ENCODE measurements around the gene HNRNPA3. TPM values are rescaled to one million over a fixed set of nuclear protein-coding genes. Genes with fewer than 3 reads are reported as not detected.
"Not testable (repeated sequence)": the region's sequence is repeated elsewhere in the genome, so short reads cannot be mapped to it uniquely, and the experiment has no call there.

The HNRNPA3 gene
- total RNA-seq, 1 donor from 2014 or later, result 55.1 TPM

- ATAC-seq (peak; percentile 3), DNase-seq (ENCODE audit: low spot score) (no peak)
These were observed 40.4 kb downstream of the HNRNPA3 start for GRCh38 chr2:177252808-177253531.

DNA sequence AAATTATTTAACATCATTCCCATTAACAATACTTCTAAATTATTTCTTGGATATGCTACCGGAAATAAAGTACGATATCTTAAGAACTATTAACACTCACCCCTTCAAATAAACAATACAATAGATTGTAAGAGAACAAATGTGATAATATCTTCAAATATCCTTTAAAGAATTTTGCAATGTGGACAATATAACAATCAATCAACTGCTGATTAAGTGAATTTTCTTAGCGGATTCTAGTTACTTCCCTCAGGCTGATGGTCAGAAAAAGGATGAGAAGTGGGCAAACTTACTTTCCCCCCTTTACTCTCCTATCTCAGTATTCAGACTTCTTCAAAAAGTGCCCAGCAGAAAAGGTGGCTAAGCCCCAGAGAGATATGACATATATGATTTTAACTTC, 41.1 kb downstream of the HNRNPA3 start:
- no peak for DNase-seq (ENCODE audit: low spot score)
- no peak for ATAC-seq

DNA sequence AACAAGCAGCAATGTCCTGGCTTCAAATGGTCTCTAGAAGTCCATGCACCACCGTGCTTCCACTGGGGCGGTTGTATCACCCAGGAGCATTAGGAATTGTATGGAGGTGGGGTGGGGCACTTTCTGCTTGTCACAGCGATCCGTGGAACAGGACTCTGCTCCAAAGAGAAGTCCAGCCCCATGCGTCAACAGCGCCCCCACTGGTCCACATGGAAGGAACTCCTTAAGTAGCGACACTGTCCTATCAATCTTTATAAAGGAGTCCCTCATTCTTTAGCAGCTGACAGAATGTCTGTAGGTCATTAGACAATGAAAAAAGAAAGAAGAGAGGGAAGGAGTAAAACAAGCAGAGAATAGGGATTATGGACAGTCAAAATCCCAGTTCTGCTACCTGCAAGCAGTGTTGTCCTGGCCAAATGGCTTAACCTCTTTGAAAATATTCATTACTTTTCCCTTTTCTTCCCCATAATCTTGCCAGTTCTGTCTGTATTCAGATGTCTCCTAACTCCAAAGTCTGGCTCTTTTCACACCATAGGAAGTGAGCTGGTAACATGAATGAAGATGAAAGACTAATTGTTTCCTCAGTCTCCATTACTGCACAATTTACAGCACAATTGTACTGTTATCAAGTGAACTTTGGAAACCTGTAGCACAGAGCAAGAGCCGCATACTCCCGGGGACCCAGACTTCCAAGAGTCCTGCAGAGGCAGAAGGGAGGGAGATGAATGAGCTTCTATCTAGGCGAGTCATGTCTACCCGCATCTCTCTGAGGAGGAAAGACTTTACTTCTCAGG, 42.0 kb downstream of the HNRNPA3 start:
- no peak for DNase-seq (ENCODE audit: low spot score)
- peak; percentile 7 for ATAC-seq

GRCh38 chr2:177255227-177255601, 42.6 kb downstream of the HNRNPA3 start:
- ATAC-seq, result no peak
- no peak for DNase-seq (ENCODE audit: low spot score)

DNA sequence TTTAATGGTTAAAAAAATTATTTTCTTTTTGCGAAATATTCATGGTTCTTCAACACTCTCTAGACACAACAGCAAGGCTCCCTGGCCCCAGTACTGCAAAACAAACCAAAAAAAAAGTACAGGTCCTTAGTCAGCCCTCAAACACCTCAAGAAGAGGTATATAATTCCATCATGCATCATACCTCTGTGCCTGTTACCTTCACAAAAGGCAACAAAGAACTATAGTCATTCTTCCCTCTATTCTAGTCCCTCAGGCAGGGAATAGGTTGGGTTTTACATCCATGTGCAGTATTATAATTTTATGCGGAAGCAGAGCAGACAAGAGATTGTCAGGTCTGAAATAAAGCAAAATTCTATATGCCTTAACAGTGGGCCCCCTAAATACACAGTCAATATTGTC, 43.4 kb downstream of the HNRNPA3 start:
- ATAC-seq, result no peak

DNA sequence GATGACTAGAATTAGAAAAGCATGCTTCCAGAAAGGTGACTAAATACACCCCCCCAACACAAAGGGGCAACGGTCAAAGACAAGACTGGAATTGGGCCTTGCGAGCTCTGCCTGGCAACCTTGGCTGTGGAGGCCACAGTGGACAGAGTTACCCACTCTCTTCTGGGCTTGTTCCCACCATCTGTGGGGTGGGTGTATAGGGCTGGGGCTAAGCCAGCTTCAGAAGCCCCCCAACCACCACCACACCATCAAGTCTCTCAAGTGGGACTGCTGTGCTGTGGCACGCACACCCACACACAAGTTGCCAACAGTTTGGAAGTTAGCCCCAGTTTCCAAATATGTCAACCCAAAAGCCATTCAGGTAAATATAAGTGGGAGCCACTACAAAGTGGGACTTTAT, 44.1 kb downstream of the HNRNPA3 start:
- peak; percentile 44 for ATAC-seq
- DNase-seq (ENCODE audit: low spot score), result no peak

More for the DNA sequence above, 43.4 kb downstream of the HNRNPA3 start:
- no peak for DNase-seq (ENCODE audit: low spot score)

DNA sequence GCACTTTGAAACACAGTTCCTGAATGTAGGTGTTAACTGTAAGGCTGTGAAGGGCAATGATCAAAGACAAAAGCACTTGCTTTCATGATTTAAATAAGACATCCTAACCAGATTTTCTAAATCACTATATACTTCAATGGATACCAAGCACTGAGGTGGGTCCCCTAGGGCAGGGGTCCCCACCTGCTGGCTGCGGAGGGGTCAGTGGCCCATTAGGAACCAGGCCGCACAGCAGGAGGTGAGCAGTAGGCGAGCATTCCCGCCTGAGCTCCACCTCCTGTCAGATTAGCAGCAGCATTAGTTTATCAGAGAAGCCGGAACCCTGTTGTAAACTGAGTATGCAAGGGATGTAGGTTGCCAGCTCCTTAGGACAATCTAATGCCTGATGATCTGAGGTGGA, 44.9 kb downstream of the HNRNPA3 start:
- DNase-seq (ENCODE audit: low spot score), result no peak
- no peak for ATAC-seq

- ATAC-seq, result no peak
These were observed 45.5 kb downstream of the HNRNPA3 start for GRCh38 chr2:177258059-177258458.

GRCh38 chr2:177260379-177260778, 47.8 kb downstream of the HNRNPA3 start:
- DNase-seq (ENCODE audit: low spot score) (no peak), ATAC-seq (no peak)

More at GRCh38 chr2:177258059-177258458, 45.5 kb downstream of the HNRNPA3 start:
- no peak for DNase-seq (ENCODE audit: low spot score)

- DNase-seq (ENCODE audit: low spot score) (no peak), ATAC-seq (no peak)
These were observed 48.8 kb downstream of the HNRNPA3 start for GRCh38 chr2:177261116-177262060.

DNA sequence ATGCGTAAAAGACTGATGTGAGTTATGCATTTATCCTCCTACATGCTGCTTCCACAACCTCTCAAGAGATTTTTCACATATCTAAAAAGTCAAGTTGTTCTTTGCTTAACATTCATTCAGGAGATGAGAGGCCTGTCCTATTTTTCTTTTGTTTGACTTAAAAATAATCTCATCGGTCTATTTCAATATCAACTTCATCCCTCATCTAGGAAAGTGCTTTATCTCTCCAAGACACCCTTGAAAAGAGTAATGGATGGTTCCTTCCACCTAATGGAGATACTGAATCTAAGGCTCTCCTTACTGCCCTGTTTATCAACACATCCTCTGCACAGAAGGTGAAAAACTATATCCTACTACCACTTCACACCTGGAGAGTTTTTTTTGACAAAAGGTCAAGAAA, 49.5 kb downstream of the HNRNPA3 start:
- ATAC-seq (no peak), DNase-seq (ENCODE audit: low spot score) (no peak)

DNA sequence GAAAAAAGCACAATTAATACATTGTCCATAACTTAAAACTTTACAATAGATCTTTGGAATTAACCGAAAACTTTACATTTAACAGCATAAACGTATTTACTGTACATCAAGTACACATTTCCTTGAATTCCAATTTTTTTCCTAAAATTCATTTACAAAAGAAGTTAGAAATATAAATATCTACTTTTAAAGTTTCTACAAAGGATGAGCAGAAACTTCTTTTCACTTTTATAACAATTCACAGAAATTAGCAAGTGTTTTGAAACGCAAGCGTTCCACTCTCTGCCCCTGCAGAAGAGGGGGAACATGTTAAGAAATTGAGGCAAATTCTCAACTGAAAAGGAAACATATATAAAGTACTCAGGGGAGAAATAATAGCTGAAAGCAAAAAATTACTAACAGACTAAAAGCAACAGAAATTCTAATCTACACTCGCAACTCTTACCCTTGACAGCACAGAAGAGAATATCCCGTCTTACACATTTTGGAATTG, 50.4 kb downstream of the HNRNPA3 start:
- ATAC-seq, result no peak
- no peak for DNase-seq (ENCODE audit: low spot score)

DNA sequence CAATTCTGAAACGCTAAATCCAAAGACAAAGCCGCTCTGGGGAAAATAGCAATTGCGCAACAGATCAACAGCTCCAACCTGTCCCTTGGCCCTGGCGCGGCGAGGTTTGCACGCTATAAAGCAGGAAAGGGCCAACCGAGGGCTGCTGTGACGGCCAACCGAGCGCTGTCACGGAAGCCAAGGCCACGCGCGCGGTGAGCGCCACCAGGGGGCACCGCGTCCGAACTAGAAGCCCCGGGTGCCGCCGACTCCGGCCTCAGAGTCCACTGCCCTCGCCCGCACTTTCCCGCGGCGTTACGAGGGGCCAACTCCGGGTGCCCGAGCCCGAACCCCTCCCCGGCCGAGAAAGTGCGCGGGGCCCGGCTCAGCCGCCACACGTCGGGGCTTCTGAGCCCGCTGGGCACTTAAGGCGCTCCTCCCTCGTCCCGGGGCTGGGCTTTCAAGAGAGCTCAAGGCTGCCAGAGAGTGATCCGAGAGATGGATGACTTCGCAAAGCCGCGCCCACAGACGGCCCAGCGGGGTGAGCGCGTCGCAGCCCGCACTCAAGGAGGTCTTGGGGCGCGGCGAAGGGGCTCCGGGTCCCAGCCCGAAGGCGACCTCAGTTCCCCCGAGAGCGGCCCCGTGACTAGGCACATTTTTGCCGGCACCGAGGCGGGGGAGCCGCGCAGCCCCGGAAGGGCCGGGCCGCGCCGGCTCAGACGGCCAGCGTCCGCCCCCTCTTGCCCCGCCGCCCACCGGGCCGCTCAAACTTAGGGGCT, 51.0 kb downstream of the HNRNPA3 start:
- peak; percentile 99 for DNase-seq (ENCODE audit: low spot score)
- peak; percentile 77 for ATAC-seq

- DNase-seq (ENCODE audit: low spot score) (no peak), ATAC-seq (peak; percentile 23)
These were observed 51.7 kb downstream of the HNRNPA3 start for GRCh38 chr2:177264209-177264692.

DNA sequence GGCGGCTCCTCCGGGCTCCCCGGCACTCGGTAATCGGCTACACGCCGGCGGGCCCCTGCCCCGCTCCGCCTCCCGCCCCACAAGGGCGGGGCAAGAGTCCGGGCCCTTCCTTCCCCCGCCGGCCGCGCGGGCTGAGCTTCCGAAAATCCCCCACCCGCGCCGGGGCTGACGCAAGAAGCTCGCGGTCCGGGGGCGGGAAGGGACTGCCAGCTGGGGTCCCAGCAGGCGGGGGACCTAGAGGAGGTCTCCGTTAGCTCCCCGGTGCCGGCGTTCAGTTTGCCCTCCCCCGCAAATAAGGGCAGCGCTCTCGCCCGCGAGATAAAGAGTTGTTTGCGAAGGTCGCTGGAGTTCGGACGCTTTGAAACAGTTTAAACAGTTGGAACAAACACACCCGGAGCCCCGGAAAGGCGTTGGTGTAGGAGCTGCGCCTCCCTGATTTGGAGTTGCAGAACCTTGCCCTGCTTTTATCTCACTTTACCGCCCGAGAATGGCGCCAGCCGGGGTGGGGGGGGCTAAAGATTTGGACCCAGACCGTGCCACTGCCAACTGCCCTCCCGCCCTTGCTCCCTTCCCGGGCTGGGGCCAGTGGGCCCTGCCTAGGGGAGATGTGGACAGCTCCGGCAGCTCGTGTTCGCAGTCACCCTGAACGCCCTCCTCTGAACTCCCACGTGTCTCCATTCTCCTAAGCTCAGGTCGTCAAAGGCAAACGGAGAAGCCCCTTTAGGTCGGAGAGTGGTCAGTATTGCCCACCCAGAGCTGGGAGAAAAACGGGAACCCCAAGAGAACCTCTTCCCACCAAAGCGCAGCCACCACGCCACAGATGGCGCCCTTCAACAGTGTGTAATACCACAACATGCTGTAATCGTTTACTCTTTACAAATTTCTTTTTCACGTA, 52.3 kb downstream of the HNRNPA3 start, which contains the start of gene NFE2L2:
Gene NFE2L2 (minus strand): TSS at position 35 of the 895 bp plus-strand sequence. CDS start 151 bp downstream, outside the sequence.
- ATAC-seq (peak; percentile 77), DNase-seq (ENCODE audit: low spot score) (peak; percentile 97)

- DNase-seq (ENCODE audit: low spot score), result no peak
- no peak for ATAC-seq
These were observed 53.5 kb downstream of the HNRNPA3 start for GRCh38 chr2:177265824-177266817.

DNA sequence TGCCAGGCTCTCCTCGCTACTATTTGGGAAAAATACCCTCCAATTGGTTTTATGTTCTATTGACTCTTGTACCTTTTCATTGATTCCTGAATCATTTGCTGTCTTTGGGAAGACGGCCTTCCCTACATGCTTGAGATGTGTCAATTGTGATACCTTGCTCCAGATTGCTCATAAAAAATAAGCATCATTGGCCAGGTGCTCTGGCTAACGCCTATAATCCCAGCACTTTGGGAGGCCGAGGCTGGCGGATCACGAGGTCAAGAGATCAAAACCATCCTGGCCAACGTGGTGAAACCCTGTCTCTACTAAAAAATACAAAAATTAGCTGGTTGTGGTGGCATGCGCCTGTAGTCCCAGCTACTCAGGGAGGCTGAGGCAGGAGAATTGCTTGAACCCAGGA, 54.4 kb downstream of the HNRNPA3 start:
- not testable (repeated sequence) for DNase-seq (ENCODE audit: low spot score); ATAC-seq

All from left lobe of liver (tissue), 2 donors.